Hematopoietic multipotent progenitor cell (in vitro differentiated cells): ENCODE data around the gene CD46. TPM values are rescaled to one million over a fixed set of nuclear protein-coding genes. Genes with fewer than 3 reads are reported as not detected.

Experiments used
- DNase-seq, 3 donors: peaks; one replicate each; pipeline ENCODE4 v3.0.0-alpha.2; 2011 to 2015; ENCODE audit warnings: low read depth in 2 of 3, low spot score in 2 of 3
- total RNA-seq: library from RNA; depleted of rRNA; stranded (reverse); fragments of >200 nt; gene quantifications from one replicate; pipeline ENCODE4 v1.2.3, GENCODE V29; 2012

CD46 gene
- total RNA-seq, 1 donor = 38.5 TPM

GRCh38 chr1:207826557-207827487, 75.0 kb downstream of the CD46 start:
- DNase-seq = no peak

GRCh38 chr1:207827488-207827830, 75.6 kb downstream of the CD46 start:
- DNase-seq = no peak

GRCh38 chr1:207828046-207828445, 76.2 kb downstream of the CD46 start:
- DNase-seq = no peak

- DNase-seq = peak in 2 of 3 donors; percentile 92 to 93
Measured at GRCh38 chr1:207828485-207829158, 76.8 kb downstream of the CD46 start.

DNA sequence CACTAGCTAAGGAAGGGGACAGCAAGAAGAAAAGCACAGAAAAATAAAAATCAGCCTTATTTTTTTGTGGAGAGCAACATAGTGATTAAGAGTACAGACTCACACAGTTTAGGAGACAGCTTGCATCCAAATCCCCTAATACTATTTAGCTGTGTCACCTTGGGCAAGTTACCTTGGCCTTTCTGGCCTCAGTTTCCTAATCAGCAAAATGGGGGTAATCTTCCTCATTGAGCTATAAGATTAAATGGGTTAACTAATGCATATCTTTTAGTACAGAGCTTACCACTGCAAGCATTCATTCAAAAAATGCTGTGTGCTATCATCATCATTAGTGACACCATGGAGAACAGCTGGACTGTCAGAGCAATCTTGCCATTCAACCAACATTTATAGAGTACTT, 77.7 kb downstream of the CD46 start:
- DNase-seq = no peak

DNA sequence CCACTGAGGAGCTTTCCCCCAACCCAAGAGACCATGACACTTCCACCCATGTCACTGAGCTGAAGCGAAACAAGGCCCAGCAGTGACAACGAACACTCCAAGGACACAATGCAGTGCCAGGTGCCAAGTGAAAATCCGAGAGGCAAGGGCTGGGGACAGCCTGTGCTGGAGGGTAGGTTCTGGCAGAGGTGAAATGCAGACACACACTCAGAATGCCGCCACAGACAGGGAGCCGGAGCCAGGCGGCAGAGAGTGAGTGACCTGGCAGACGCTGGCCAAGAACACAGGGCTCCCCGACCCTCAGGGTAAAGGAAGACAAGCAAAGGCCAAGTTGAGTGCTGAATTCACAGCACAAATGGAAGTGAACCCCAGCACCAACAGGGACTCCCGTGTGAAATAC, 78.9 kb downstream of the CD46 start:
- DNase-seq = no peak

GRCh38 chr1:207831517-207832327, 79.9 kb downstream of the CD46 start:
- DNase-seq = peak in 2 of 3 donors; percentile 40 to 60

GRCh38 chr1:207832796-207833195, 80.9 kb downstream of the CD46 start:
- DNase-seq = no peak

DNA sequence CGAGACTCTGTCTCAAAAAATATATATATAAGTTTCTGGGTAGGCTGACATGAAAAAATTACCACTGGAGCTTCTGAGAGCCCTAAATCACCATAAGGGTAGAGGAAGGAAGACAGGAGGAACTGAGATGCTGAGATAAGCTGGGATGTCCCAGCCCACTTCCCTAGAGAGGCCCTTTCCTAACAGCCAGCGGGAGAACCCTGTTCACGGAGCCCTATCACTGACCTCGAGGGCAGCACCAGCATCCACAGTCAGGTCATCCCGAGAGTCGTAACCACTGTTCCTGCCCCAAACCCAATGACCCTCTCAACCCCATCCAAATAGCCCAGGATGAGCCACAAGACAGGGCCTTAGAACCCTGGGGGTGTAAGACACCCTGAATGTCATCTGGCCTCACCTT, 81.5 kb downstream of the CD46 start:
- no peak for DNase-seq

DNA sequence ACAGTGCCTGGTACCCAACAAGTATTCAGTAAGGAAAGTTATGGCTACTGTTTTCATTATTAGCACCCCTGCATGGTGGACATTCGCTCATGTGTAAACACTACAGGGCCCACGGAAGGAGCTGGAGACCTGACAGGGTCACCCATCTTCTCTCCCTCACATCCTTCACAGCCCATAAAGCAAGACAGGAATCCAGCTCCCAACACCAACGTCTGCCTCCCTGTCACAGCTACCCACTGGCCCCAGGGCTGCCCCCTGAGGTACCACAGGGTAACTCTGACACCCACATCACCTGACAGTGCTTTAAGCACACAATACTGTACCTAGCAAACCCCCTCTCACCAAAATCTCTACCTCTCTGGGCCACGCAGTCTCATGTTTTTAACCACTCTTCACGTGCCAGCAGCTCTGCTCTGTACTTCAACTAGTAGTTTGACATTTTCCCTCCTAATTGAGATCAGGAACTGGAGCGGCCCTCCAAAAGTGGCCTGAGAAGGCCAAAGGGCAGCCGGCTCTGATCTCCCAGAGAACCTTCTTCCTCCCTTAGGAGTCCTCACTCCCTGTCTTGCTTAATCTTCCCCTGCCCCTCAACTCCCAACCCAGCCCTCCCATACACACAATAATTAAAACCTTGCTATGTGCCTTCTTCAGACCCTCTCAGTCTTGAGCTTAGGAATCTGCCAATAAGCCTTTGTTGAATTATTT, 82.3 kb downstream of the CD46 start:
- DNase-seq = no peak

DNA sequence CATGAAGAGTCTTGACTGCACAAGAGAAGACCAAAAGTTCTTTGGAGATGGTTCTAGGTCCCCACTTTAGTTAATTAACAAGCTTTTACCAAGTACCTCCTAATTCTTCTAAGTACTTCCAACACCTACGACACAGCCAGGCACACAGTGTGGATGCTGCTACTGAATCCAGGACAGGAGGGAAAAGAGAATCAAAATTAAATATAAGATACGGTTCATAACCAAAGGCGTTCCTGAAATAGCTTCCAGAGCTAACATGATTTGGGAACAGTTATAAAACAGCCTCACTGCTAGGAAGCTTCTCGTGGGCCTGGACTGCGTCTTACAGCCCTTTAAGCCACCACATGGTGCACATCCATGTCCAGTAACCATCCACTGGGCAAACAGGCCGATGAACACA, 84.1 kb downstream of the CD46 start:
- DNase-seq = no peak

DNA sequence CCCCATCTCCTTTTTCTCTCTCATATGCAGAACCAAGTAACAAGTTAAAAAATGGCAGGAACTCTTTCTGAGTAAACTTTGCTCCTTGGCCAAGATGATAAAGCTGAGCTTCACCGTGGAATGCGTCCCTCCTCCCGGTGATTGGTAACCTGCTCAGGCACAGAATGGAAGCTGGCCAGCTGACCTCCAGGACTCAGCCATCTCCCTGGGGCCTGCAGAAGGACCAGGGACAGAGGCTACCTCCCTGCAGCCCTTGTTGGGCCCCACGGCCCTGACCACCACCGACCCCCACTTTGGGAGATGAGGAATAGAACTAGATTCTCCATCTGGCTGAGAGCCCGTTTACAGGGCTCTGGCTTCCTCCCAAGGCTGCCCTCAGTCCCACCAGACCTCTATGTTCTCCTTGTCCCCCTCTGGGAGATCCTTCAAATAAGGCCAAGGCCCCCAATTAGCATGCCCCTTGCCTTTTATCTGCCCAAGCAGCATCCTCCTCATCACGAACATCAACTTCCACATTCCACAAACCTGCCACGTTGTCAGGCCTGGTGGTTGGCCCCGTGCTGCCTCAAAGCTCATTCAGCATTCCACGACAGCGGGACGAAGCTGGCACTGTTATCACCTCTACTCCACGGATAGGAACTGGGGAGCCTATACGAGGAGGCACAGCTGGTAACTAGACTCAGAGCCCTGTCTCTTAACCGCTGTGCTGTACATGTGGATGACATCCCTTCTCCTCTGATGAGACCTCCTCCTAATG, 84.9 kb downstream of the CD46 start:
- no peak for DNase-seq

GRCh38 chr1:207837673-207838072, 85.8 kb downstream of the CD46 start:
- no peak for DNase-seq

- no peak for DNase-seq
Measured at GRCh38 chr1:207838156-207839082, 86.6 kb downstream of the CD46 start.

- no peak for DNase-seq
Measured at GRCh38 chr1:207839083-207839413, 87.2 kb downstream of the CD46 start.

- DNase-seq = no peak
Measured at GRCh38 chr1:207840380-207840779, 88.5 kb downstream of the CD46 start.

GRCh38 chr1:207841293-207841692, 89.4 kb downstream of the CD46 start:
- no peak for DNase-seq

DNA sequence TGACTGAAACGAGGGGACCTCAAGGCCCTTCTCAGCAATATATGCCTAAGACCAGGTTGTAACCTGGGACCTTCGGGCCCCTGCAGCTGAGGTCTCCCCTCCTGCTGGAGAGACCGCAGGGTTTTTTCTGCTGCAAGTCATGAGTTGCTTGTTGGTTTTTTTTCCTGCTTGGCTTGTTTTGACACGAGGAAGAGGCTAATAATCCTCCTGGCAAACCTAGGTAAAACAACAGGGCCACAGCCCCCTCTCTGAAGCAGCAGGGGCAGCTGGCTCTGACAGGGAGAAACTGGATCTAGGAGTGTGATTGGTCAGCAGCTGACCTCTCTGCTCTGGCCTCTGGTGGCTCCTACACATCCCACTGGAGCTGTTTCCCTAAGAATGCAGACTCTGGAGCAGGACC, 90.0 kb downstream of the CD46 start:
- DNase-seq = peak in 1 of 3 donors; percentile 42

GRCh38 chr1:207842506-207842905, 90.7 kb downstream of the CD46 start:
- no peak for DNase-seq
